Kidney (tissue), 14 donors: ENCODE data around the gene SPRYD4. TPM values are rescaled to one million over a fixed set of nuclear protein-coding genes. Genes with fewer than 3 reads are reported as not detected.

Experiments
- DNase-seq, 5 donors: peaks; one replicate each; pipeline ENCODE4 v3.0.0-alpha.2; 2013 to 2020
- FAIRE-seq: peaks from 2 replicates; lab custom pipeline; 2012; peaks lifted over from hg19 to GRCh38; lab: Jason Lieb, UNC
- H3K27ac ChIP-seq, 2 donors: one replicate each; pipeline ENCODE4 v1.7.0; 2013; ENCODE audit warnings: low read depth in 2 of 2, low read length in 2 of 2, inconsistent platforms in 1 of 2
- H3K27me3 ChIP-seq: one replicate; pipeline ENCODE4 v1.7.1; 2013; ENCODE audit warnings: low read length, inconsistent platforms; ENCODE audit not compliant: control insufficient read depth, insufficient read depth
- H3K36me3 ChIP-seq, 3 donors: one replicate each; pipeline versions ENCODE4 v1.7.0 to v1.7.1; 2013; ENCODE audit warnings: low read length in 3 of 3, control low read depth in 1 of 3, inconsistent platforms in 1 of 3; ENCODE audit not compliant: insufficient read depth in 3 of 3, control insufficient read depth in 2 of 3
- H3K4me1 ChIP-seq, 3 donors: one replicate each; pipeline versions ENCODE4 v1.7.0 to v1.7.1; 2013; ENCODE audit warnings: low read length in 3 of 3, inconsistent platforms in 1 of 3, low read depth in 1 of 3; ENCODE audit not compliant: control insufficient read depth in 2 of 3, insufficient read depth in 2 of 3
- H3K4me3 ChIP-seq, 3 donors: one replicate each; pipeline versions ENCODE4 v1.7.0 to v1.8.1; 2013; ENCODE audit warnings: low read length in 3 of 3, control low read depth in 1 of 3, inconsistent platforms in 1 of 3
- H3K9ac ChIP-seq, 3 donors: one replicate each; pipeline versions ENCODE4 v1.7.0 to v1.7.1; 2013; ENCODE audit warnings: low read length in 3 of 3, control low read depth in 1 of 3, inconsistent platforms in 1 of 3
- H3K9me3 ChIP-seq, 3 donors: one replicate each; pipeline versions ENCODE4 v1.7.0 to v1.7.1; 2013; ENCODE audit warnings: low read length in 3 of 3, control low read depth in 1 of 3, inconsistent platforms in 1 of 3; ENCODE audit not compliant: control insufficient read depth in 2 of 3, insufficient read depth in 1 of 3
- intact Hi-C: fragments of 100-400 bp; cut with DNase I; formaldehyde crosslinking; loops from one replicate; pipeline ENCODE4 v1.11.1; 2022
- polyA plus RNA-seq: library from polyadenylated mRNA; stranded (reverse); fragments of 350-450 nt; fragmentation: Illumina TruSeq; extraction: RNeasy Lipid Tissue Mini Kit (QIAGEN cat#74804); gene quantifications from one replicate; pipeline ENCODE4 v1.2.3, GENCODE V29; 2014; ENCODE audit warnings: low read depth, low replicate concordance; ENCODE audit not compliant: insufficient read depth
- total RNA-seq: library from RNA; stranded (reverse); fragmentation: NEBNext Ultra II Directional; extraction: Animal tissue kit (Norgen Biotek cat#: 25700); gene quantifications from one replicate; pipeline ENCODE4 v1.2.1, GENCODE V29; 2021
- TF ChIP-seq, protein P1 (sequence below): IDR thresholded peaks from 3 replicates; pipeline ENCODE4 v1.5.1; 2012; ENCODE audit warnings: mild to moderate bottlenecking, moderate library complexity, borderline replicate concordance; ENCODE audit not compliant: insufficient read depth; ENCODE audit errors: extremely low read depth
- donor health status: control.
- donor health status: control.
- donor health status: control.
- donor health status: control.
- donor health status: control.
- donor health status: DM: yes; HTN: yes; CAD: no.
- donor health status: Normal renal cell carcinoma (clear cell type).

The SPRYD4 gene
- total and polyA plus RNA-seq, 2 donors from 2014 or later: 4.0 to 6.0 TPM

DNA sequence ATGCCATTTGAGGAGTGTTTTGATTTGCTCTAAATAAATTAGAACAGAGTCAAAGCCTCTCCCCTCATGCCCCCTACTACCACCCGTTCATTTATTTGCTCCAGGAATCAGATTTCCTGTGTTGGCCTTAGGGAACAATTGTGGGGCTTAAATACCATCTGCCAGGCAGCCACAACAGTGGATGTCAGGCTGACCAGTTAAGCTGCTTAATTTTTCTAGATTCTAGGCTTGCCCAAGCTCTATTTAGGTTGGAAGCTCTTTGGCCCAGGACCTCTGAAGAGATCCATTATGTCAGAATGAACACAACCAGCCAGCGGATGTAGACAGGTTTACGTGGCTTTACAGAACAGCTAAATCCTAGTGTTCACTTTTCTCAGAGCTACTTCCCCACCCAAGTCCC is 18.1 kb upstream of the SPRYD4 start:
- DNase-seq (no peak), FAIRE-seq (no peak)
- Histone ChIP-seq H3K9me3 (no peaks in the 10 kb centered on the region), H3K27ac (no peak overlapping the region), H3K9ac (no peak overlapping the region), H3K4me3 (no peak overlapping the region), H3K4me1 (no peaks in the 10 kb centered on the region), H3K36me3 (no peaks in the 10 kb centered on the region), H3K27me3 (no peaks in the 10 kb centered on the region)
- intact Hi-C loops: no loop called here
- TF ChIP-seq, protein P1, sequence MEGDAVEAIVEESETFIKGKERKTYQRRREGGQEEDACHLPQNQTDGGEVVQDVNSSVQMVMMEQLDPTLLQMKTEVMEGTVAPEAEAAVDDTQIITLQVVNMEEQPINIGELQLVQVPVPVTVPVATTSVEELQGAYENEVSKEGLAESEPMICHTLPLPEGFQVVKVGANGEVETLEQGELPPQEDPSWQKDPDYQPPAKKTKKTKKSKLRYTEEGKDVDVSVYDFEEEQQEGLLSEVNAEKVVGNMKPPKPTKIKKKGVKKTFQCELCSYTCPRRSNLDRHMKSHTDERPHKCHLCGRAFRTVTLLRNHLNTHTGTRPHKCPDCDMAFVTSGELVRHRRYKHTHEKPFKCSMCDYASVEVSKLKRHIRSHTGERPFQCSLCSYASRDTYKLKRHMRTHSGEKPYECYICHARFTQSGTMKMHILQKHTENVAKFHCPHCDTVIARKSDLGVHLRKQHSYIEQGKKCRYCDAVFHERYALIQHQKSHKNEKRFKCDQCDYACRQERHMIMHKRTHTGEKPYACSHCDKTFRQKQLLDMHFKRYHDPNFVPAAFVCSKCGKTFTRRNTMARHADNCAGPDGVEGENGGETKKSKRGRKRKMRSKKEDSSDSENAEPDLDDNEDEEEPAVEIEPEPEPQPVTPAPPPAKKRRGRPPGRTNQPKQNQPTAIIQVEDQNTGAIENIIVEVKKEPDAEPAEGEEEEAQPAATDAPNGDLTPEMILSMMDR: no peak

DNA sequence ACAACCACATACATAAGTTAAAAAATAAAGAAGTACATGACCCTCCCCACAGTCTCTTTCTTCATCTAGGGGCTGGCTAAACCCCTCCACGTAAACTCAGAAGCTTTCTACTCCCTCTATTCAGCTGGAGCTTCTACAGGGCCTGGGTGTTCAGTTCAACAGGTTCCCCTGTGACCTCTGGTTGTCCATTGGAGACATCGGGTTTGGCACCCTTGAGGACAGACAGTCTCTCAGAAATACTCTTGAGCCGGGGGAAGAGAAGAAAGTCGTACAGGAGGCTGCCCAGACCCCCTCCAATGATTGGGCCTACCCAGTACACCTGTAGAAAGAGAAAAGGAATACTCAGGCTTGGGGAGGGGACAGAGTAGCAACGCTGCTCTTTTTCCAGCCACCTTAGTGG is 17.2 kb upstream of the SPRYD4 start:
- no peaks in the 10 kb centered on the region for H3K4me1 ChIP-seq
- FAIRE-seq (no peak), DNase-seq (no peak)
- H3K27ac ChIP-seq: no peak overlapping the region
- TF ChIP-seq, protein P1: no peak
- no peak overlapping the region for H3K4me3 ChIP-seq
- H3K36me3 ChIP-seq: no peaks in the 10 kb centered on the region
- no peaks in the 10 kb centered on the region for H3K27me3 ChIP-seq
- intact Hi-C loops: no loop called here
- no peaks in the 10 kb centered on the region for H3K9me3 ChIP-seq
- H3K9ac ChIP-seq: no peak overlapping the region

DNA sequence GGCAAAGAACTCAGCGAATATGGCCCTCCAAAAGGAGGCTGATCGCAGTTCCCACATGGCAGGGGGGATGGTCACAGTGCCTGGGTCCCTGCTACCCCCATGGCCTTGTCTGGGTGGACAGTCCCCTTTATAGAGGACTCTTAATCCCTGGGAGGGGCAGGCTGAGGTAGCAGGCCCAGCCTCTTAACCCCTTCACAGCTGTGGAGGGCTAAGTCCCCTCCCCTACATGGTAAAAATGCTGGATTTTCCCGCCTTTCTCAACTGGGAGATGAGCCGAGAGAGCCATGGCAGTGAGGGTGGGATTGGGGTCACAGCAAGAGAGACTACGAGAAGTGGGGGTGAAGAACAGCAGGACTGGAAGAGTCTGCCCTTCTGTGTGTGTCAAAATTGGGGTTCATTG is 13.8 kb upstream of the SPRYD4 start, which contains the start of gene MIP:
MIP (minus strand) TSS at position 101 of the 400 bp plus-strand sequence; CDS start at position 57, 44 bp downstream.
- Histone ChIP-seq H3K4me1 (no peaks in the 10 kb centered on the region), H3K27ac (no peak within 1 kb of the TSS), H3K4me3 (no peak within 1 kb of the TSS), H3K27me3 (no peaks in the 10 kb centered on the region), H3K9ac (no peak within 1 kb of the TSS), H3K36me3 (no peaks in the 10 kb centered on the region), H3K9me3 (no peaks in the 10 kb centered on the region)
- TF ChIP-seq, protein P1: no peak
- FAIRE-seq (no peak), DNase-seq (no peak)
- intact Hi-C loops: no loop called here

DNA sequence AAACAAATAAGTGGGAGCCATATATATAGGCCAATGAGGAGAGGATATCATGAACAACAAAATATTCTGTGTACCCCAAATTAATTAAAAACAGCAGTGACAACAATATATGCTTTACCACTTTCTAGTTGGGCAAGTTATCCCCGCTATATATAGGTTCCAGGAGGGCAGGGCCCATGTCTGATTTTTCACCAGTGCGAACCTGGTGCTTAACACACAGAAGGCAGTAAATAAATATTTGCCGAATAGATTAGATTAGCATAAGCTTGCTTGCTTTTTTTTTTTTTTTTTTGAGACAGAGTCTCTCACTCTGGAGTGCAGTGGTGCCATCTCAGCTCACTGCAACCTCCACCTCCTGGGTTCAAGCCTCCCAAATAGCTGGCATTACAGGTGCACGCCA is 10.6 kb upstream of the SPRYD4 start:
- Histone ChIP-seq H3K36me3 (no peaks in the 10 kb centered on the region), H3K4me3 (no peak overlapping the region), H3K4me1 (no peaks in the 10 kb centered on the region), H3K9me3 (no peaks in the 10 kb centered on the region), H3K27me3 (no peaks in the 10 kb centered on the region), H3K9ac (no peak overlapping the region), H3K27ac (no peak overlapping the region)
- no peak for FAIRE-seq
- DNase-seq: no peak
- intact Hi-C loops: no loop called here
- TF ChIP-seq, protein P1: no peak
